Measurements from ENCODE around the gene PIP4K2A.
"Not testable (repeated sequence)": the region's sequence is repeated elsewhere in the genome, so short reads cannot be mapped to it uniquely, and the experiment has no call there.

PIP4K2A gene

DNA sequence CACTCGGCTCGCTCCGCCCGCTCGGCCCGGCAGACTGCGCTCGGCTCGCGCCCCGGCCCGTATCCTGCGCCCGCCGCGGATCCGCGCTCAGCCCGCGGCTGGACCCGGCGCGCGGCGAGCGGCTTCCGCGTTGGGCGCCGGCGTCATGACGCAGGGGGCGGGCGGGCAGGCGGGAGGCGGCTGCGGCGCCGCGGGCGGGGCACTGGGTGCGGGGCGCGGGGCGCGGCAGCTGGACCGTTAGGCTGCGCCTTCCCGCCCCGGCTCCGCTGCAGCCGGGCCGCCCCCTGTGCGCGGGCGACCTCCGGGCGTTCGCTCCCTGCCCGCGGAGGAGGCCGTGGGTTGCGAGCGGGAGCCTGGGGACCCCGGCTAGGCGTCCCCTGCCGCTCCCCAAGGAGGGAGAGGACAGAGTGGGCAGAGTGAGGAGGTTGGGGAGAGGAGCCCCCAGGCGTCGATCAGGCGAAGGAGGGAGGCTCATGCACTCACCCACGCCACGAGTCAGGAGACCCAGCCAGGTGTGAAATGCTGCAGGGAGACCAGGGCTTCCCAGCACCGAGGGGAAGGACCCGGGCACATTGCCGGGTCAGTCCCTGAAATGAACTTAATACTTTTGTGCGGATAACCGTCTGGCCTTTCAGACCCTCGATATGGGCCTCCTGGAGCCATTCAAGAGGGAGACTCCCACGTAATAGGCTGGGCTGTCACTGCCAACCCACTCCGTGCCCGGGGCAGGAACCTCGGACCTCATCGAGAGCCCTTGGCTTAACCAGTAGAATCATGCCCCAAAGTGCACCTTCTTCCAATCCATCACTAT, at the start of gene PIP4K2A:
Gene PIP4K2A (minus strand): TSS at position 100 of the 811 bp plus-strand sequence. CDS start 252 bp downstream, outside the sequence.
- Mint-ChIP-seq H3K27ac (ENCODE audit: low read depth) (peak within 1 kb of the TSS; percentile 93), H3K4me1 (peaks cover 32% of the 10 kb centered on the region), H3K36me3 (ENCODE audit: insufficient read depth) (peaks cover 18% of the 10 kb centered on the region), H3K4me3 (peak within 1 kb of the TSS; percentile 91), H3K27me3 (no peaks in the 10 kb centered on the region), H3K9me3 (no peaks in the 10 kb centered on the region)
- peak; percentile 54 to 67 for DNase-seq (ENCODE audit: low spot score in 2 of 2)
- peak; percentile 84 for ATAC-seq (replicated peaks; ENCODE audit: extremely low read depth, poor library complexity, severe bottlenecking)

DNA sequence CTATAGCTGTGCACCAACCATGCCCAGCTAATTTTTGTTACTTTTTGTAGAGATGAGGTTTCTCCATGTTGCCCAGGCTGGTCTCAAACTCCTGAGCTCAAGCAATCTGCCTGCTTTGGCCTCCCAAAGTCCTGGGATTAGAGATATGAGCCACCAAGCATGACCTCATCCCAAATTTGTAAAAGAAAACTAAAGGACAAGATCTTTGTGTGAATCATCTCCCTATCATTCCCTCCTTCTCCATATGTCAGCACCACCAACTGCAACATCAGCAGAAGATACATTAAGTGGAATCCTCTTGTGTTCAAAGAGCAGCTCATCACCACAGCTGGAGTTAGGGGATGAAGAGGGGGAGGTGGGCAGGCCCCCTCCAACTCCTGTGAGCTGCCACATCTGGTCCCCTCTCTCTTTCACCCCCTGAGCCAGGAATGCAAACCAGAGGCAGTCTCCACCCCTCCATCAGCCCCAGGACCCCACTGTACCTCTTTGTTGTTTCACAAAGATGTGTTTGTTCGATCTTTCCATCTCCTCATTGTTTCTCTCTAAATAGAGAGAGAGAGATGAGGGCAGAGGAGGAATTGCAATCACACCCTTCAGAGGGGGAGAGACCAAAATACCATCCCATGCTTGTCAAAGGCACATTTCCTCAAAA, 47.3 kb upstream of the PIP4K2A start:
- no peaks in the 10 kb centered on the region for H3K9me3 Mint-ChIP-seq
- DNase-seq (ENCODE audit: low spot score in 2 of 2) (no peak), ATAC-seq (replicated peaks; ENCODE audit: extremely low read depth, poor library complexity, severe bottlenecking) (no peak)
- no peaks in the 10 kb centered on the region for H3K27me3 Mint-ChIP-seq
- no peak overlapping the region for H3K27ac Mint-ChIP-seq (ENCODE audit: low read depth)
- no peaks in the 10 kb centered on the region for H3K36me3 Mint-ChIP-seq (ENCODE audit: insufficient read depth)
- no peak overlapping the region for H3K4me3 Mint-ChIP-seq
- H3K4me1 Mint-ChIP-seq = no peaks in the 10 kb centered on the region

DNA sequence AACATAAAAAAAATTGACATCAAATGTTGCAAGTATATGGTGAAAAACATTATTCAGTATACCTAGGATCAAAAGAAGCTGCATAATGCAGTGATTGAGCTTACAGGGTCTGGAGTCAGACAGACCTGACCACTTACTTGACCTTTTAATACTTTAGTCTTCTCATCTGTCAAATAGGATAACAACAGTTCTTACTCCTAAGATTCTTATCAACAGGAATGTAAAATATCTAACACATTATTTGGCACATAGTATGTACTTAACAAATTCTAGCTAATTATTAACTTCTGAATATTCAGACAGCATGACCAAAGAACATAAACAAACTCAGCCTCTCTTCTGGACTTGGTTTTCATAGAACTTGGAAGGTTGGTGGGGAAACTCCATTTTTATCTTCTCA, 45.6 kb upstream of the PIP4K2A start:
- DNase-seq (ENCODE audit: low spot score in 2 of 2) = no peak
- ATAC-seq (replicated peaks; ENCODE audit: extremely low read depth, poor library complexity, severe bottlenecking) = no peak
- no peak overlapping the region for H3K27ac Mint-ChIP-seq (ENCODE audit: low read depth)
- H3K9me3 Mint-ChIP-seq = no peaks in the 10 kb centered on the region
- H3K27me3 Mint-ChIP-seq = no peaks in the 10 kb centered on the region
- no peaks in the 10 kb centered on the region for H3K4me1 Mint-ChIP-seq
- no peaks in the 10 kb centered on the region for H3K36me3 Mint-ChIP-seq (ENCODE audit: insufficient read depth)
- H3K4me3 Mint-ChIP-seq = no peak overlapping the region

DNA sequence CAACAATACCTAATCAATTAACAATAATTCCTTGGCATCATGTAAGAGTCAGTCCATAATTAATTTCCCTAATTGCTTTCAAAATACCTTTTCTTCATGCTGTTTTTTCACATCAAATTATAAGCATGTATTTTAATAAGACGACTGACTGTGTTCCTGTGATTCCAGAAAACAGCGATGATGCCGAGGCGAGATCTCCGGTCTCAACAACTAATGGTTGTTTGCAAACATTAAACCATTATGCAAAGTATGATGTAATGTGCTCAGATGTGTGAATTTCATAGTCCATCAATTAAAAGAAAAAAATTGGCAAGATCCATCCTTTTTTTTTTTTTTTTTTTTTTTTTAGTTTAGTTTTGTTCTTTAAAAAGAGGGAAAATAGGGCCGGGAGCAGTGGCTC, 44.5 kb upstream of the PIP4K2A start:
- H3K4me3 Mint-ChIP-seq = no peak overlapping the region

GRCh38 chr10:22754296-22754695, 39.9 kb upstream of the PIP4K2A start:
- H3K27me3 Mint-ChIP-seq = no peaks in the 10 kb centered on the region
- H3K4me1 Mint-ChIP-seq = peaks cover 13% of the 10 kb centered on the region
- no peaks in the 10 kb centered on the region for H3K36me3 Mint-ChIP-seq (ENCODE audit: insufficient read depth)
- no peak overlapping the region for H3K27ac Mint-ChIP-seq (ENCODE audit: low read depth)
- DNase-seq (ENCODE audit: low spot score in 2 of 2) = no peak
- H3K9me3 Mint-ChIP-seq = no peaks in the 10 kb centered on the region
- no peak for ATAC-seq (replicated peaks; ENCODE audit: extremely low read depth, poor library complexity, severe bottlenecking)
- H3K4me3 Mint-ChIP-seq = no peak overlapping the region

More for the DNA sequence above, 44.5 kb upstream of the PIP4K2A start:
- Mint-ChIP-seq H3K27ac (ENCODE audit: low read depth) (no peak overlapping the region), H3K4me1 (no peaks in the 10 kb centered on the region), H3K27me3 (no peaks in the 10 kb centered on the region), H3K9me3 (no peaks in the 10 kb centered on the region), H3K36me3 (ENCODE audit: insufficient read depth) (no peaks in the 10 kb centered on the region)
- ATAC-seq (replicated peaks; ENCODE audit: extremely low read depth, poor library complexity, severe bottlenecking) (no peak), DNase-seq (ENCODE audit: low spot score in 2 of 2) (no peak)

DNA sequence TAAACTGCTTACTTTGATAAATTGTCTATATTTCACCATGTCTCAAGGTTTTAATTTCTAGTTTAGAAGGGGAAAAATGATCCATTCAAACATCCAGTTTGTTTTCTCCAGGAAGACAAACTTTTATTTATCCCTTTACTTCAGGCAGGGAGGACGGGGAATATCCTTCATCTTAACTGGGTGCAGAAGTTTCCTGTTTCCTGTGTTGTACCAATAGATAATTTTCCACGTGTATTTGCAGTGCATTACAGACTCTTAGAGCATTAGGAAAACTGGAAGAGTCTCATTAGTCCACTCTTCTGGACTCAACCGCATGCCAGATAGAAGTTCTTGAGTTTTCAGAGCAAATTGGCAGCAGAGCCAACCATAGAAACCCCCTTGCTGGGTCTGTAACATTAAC, 39.4 kb upstream of the PIP4K2A start:
- Mint-ChIP-seq H3K4me3 (no peak overlapping the region), H3K36me3 (ENCODE audit: insufficient read depth) (no peaks in the 10 kb centered on the region), H3K9me3 (no peaks in the 10 kb centered on the region), H3K27me3 (no peaks in the 10 kb centered on the region), H3K27ac (ENCODE audit: low read depth) (no peak overlapping the region), H3K4me1 (peaks cover 13% of the 10 kb centered on the region)
- ATAC-seq (replicated peaks; ENCODE audit: extremely low read depth, poor library complexity, severe bottlenecking) (no peak), DNase-seq (ENCODE audit: low spot score in 2 of 2) (no peak)

- H3K9me3 Mint-ChIP-seq = no peaks in the 10 kb centered on the region
- ATAC-seq (replicated peaks; ENCODE audit: extremely low read depth, poor library complexity, severe bottlenecking) = no peak
- peaks cover 13% of the 10 kb centered on the region for H3K4me1 Mint-ChIP-seq
- H3K27me3 Mint-ChIP-seq = no peaks in the 10 kb centered on the region
- H3K27ac Mint-ChIP-seq (ENCODE audit: low read depth) = no peak overlapping the region
- H3K36me3 Mint-ChIP-seq (ENCODE audit: insufficient read depth) = no peaks in the 10 kb centered on the region
- no peak overlapping the region for H3K4me3 Mint-ChIP-seq
- no peak for DNase-seq (ENCODE audit: low spot score in 2 of 2)
Measured at GRCh38 chr10:22752272-22752889, 38.0 kb upstream of the PIP4K2A start.

DNA sequence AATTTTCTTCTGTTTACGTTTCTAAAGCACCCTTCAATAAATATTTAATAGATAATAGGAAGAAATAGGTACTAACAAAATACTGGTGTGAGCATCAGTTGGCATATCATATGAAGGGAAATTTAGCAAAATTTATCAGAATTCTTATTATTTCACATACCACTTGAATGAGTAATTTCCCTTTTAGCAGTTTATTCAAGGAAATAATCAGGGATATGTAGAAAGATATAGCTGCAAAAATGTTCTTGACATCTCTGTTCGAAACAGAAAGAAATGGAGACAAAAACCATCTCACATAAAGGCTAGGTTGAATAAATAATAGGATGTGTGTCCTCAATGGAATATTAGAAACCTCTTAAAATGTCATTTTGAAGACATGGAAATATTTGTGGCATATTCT, 35.8 kb upstream of the PIP4K2A start:
- Mint-ChIP-seq H3K4me1 (peaks cover 13% of the 10 kb centered on the region), H3K9me3 (no peaks in the 10 kb centered on the region), H3K4me3 (no peak overlapping the region), H3K36me3 (ENCODE audit: insufficient read depth) (no peaks in the 10 kb centered on the region), H3K27me3 (no peaks in the 10 kb centered on the region), H3K27ac (ENCODE audit: low read depth) (no peak overlapping the region)
- ATAC-seq (replicated peaks; ENCODE audit: extremely low read depth, poor library complexity, severe bottlenecking) (no peak), DNase-seq (ENCODE audit: low spot score in 2 of 2) (no peak)

GRCh38 chr10:22744858-22745257, 30.5 kb upstream of the PIP4K2A start:
- DNase-seq (ENCODE audit: low spot score in 2 of 2); H3K4me1 Mint-ChIP-seq; H3K27ac Mint-ChIP-seq (ENCODE audit: low read depth); H3K36me3 Mint-ChIP-seq (ENCODE audit: insufficient read depth); H3K4me3 Mint-ChIP-seq; H3K27me3 Mint-ChIP-seq; ATAC-seq (replicated peaks; ENCODE audit: extremely low read depth, poor library complexity, severe bottlenecking); H3K9me3 Mint-ChIP-seq: not testable (repeated sequence)

- Mint-ChIP-seq H3K27ac (ENCODE audit: low read depth) (no peak overlapping the region), H3K9me3 (no peaks in the 10 kb centered on the region), H3K4me3 (no peak overlapping the region), H3K4me1 (no peaks in the 10 kb centered on the region), H3K27me3 (no peaks in the 10 kb centered on the region), H3K36me3 (ENCODE audit: insufficient read depth) (no peaks in the 10 kb centered on the region)
- ATAC-seq (replicated peaks; ENCODE audit: extremely low read depth, poor library complexity, severe bottlenecking) = no peak
- no peak for DNase-seq (ENCODE audit: low spot score in 2 of 2)
Measured at GRCh38 chr10:22742678-22743077, 28.3 kb upstream of the PIP4K2A start.

- not testable (repeated sequence) for ATAC-seq (replicated peaks; ENCODE audit: extremely low read depth, poor library complexity, severe bottlenecking); H3K4me3 Mint-ChIP-seq; H3K4me1 Mint-ChIP-seq; H3K27me3 Mint-ChIP-seq; DNase-seq (ENCODE audit: low spot score in 2 of 2); H3K9me3 Mint-ChIP-seq; H3K27ac Mint-ChIP-seq (ENCODE audit: low read depth); H3K36me3 Mint-ChIP-seq (ENCODE audit: insufficient read depth)
Measured at GRCh38 chr10:22741631-22742030, 27.3 kb upstream of the PIP4K2A start.

GRCh38 chr10:22740180-22740579, 25.8 kb upstream of the PIP4K2A start:
- Mint-ChIP-seq H3K4me3 (no peak overlapping the region), H3K36me3 (ENCODE audit: insufficient read depth) (no peaks in the 10 kb centered on the region), H3K4me1 (no peaks in the 10 kb centered on the region), H3K27ac (ENCODE audit: low read depth) (no peak overlapping the region), H3K9me3 (no peaks in the 10 kb centered on the region), H3K27me3 (no peaks in the 10 kb centered on the region)
- no peak for DNase-seq (ENCODE audit: low spot score in 2 of 2)
- ATAC-seq (replicated peaks; ENCODE audit: extremely low read depth, poor library complexity, severe bottlenecking) = no peak

GRCh38 chr10:22737587-22737986, 23.2 kb upstream of the PIP4K2A start:
- Mint-ChIP-seq H3K27me3 (no peaks in the 10 kb centered on the region), H3K4me1 (no peaks in the 10 kb centered on the region), H3K4me3 (no peak overlapping the region)

More at GRCh38 chr10:22737587-22737986, 23.2 kb upstream of the PIP4K2A start:
- Mint-ChIP-seq H3K27ac (ENCODE audit: low read depth) (no peak overlapping the region), H3K36me3 (ENCODE audit: insufficient read depth) (no peaks in the 10 kb centered on the region), H3K9me3 (no peaks in the 10 kb centered on the region)
- ATAC-seq (replicated peaks; ENCODE audit: extremely low read depth, poor library complexity, severe bottlenecking) (no peak), DNase-seq (ENCODE audit: low spot score in 2 of 2) (no peak)

Measured in central memory CD8-positive, alpha-beta T cell (primary cell).